ENCODE results near the gene SLX4IP.
"Not testable (repeated sequence)": the region's sequence is repeated elsewhere in the genome, so short reads cannot be mapped to it uniquely, and the experiment has no call there.

SLX4IP gene

GRCh38 chr20:10610251-10610650 is 175.1 kb downstream of the SLX4IP start:
- peak in 1 of 2 donors; percentile 12 for DNase-seq

GRCh38 chr20:10611357-10611756 is 176.3 kb downstream of the SLX4IP start:
- DNase-seq = no peak

DNA sequence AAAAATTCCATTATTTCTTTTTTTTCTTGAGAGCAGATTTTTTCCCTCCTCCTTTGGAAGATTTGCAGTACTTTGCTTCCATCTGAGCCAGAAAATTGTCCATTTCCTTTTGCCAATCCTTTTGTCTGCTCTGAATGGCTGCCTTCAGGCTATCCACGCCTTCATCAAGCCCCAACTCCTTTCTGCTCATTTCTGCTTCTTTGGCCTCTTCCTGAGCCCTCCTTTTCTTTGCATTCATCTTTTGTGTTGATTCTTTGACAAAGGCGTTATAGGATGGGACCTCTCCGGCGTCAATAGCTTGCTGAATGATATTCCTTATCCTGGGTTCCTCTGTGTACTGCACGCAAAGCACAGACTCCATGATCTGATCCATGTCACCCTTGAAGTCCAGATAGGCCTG is 178.3 kb downstream of the SLX4IP start:
- not testable (repeated sequence) for DNase-seq

DNA sequence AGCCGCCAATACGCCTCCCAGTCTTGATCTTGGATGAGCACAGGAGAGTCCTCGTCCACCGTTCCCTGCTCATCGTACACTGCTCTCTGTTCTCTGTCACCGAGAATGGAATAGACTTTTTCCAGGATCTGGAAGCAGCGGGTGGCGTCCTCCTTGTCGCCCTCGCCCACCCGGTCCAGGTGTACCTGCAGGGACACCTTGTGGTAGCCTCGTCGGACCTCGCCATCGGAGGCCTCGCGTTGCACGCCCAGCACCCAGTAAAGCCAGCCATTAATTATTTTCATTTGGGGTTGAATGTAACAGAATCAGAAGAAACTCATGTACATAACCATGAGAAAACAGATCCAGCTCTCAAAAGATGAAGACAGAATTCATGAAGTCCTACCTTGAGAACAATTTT is 178.8 kb downstream of the SLX4IP start:
- DNase-seq = no peak

DNA sequence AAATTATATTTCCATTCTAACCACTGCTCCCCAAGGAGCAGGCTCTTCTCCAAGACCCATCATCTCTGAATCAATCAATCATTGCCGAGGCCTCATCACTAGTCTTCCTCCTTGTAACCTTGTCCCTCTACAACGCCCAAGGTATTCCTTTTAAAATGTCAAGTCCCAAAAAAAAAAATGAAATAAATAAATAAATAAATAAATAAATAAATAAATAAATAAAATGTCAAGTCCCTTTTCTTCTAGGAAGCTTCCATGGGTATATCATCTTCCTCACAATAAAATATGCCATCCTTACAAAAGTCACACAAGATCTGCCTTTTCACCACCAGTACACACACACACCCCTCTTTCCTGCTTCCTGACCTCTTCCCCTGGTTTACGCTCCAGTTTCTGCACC is 181.1 kb downstream of the SLX4IP start:
- no peak for DNase-seq

- not testable (repeated sequence) for DNase-seq
Measured at GRCh38 chr20:10617549-10618133, 182.5 kb downstream of the SLX4IP start.

- DNase-seq = no peak
Measured at GRCh38 chr20:10618611-10619245, 183.6 kb downstream of the SLX4IP start.

DNA sequence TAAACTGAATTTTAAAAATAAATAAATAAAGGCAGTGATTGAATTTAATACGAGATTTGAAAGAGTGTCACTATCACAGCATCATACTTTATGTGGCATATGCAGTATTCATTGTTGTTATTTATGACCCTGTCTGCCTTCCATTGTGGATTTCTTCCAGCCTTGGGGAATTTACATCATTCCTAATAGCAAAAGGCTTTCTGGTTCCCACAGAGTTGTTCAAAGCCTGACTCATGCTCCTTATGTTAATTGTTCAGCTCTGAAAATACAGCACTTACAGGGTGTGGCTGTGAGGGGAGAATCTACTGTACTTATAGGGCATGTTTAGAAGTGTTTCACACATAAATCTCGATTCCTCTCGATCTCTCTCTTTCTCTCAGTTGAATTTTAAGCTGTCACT is 184.3 kb downstream of the SLX4IP start:
- no peak for DNase-seq

GRCh38 chr20:10621149-10621548 is 186.0 kb downstream of the SLX4IP start:
- DNase-seq = no peak

- no peak for DNase-seq
Measured at GRCh38 chr20:10622657-10623418, 187.7 kb downstream of the SLX4IP start.

- no peak for DNase-seq
Measured at GRCh38 chr20:10625641-10626040, 190.5 kb downstream of the SLX4IP start.

GRCh38 chr20:10626896-10627295 is 191.8 kb downstream of the SLX4IP start:
- no peak for DNase-seq

- DNase-seq = no peak
Measured at GRCh38 chr20:10629946-10630650, 195.0 kb downstream of the SLX4IP start.

DNA sequence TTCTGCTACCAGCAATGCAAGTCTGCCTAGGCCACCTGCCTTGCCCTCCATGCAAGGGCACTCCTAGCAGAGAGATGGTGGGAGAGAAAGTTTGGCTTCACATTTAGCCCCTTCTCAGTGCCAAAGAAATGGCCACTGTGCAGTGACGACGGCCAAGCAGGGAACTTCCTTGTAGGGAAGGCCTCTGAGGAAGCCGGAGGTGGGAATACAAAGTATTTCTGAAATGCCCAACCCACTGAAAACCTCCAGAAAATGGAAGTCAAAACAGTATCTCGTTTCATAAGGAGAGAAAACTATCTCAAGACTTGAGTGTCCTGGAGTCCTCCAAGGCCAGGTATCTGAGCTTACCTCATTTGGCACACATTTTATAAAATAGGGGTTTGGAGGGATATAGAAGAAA is 196.0 kb downstream of the SLX4IP start:
- DNase-seq = peak; percentile 18 to 52

GRCh38 chr20:10632721-10633509 is 197.8 kb downstream of the SLX4IP start:
- no peak for DNase-seq

DNA sequence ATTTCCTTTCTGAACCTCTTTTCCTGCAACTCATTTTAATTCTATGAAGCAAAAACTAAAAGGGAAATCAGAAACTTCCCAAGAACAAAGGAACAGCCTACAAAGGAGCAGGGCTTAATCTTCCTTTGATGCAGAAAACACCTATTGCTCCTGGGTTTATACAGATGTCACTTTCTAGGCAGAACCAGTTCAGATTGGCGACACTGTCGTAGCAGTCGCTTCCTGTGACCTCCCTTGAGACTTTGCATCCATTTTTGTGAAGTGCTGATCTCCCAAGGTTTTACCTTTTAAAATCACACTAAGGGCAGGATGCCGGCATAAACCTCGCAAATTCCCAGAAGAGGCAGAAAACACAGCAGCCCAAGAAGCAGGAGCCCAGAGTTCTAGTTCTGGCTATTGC is 198.6 kb downstream of the SLX4IP start:
- no peak for DNase-seq

DNA sequence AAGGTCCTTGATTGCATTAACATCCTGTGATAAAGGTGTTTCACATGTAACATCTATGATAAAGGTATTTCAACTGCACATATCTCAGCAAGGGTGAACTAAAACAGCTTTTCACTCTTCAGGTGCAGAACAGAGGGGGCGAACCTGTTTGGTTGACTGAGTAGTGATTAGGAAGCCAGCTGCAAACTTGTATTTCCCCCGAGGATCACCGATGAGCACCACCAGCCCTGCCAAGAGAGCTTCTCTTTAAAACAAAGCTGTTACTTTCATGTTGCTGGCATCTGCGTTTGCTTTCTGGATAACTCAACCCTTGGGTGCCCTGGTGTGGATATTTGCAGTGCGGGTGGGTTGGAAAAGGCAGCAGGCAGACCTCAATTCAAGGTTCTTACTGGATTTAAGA is 199.1 kb downstream of the SLX4IP start:
- no peak for DNase-seq

DNA sequence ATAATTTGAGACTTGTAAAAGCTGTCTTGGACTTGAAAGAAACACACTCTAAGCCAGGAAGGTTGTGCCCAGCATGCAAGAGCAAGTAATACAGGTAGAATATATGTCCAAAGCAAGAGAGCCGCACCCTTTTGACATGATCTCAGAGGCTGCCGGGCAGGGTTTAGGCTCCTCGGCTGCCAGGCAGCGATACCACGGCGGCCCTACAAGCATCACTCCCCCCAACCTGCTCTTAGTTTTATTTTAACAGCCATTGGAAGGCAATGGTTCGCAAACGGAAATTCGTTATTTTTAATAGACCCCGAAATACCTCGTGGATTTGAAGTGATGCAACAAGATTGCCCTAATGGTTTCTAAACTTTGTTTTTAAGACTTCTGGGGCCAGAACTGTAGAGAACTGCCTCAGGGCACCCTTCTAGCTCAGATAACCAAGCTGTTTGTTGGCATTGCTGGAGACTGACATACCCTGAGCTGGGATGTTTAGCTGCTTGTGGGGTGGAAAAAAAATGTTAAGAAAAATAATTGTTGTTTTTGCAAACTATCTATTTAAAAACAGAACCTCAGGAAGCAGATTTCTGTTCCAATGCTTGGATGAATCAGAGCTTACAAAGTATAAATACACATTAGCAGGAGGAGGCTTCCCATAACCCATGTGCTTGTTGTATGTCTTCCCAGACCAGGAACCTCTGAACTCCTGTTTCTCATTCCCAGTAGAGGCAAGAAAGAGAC is 199.7 kb downstream of the SLX4IP start:
- no peak for DNase-seq

- no peak for DNase-seq
Measured at GRCh38 chr20:10635476-10636208, 200.5 kb downstream of the SLX4IP start.

- DNase-seq = no peak
Measured at GRCh38 chr20:10636326-10636818, 201.3 kb downstream of the SLX4IP start.

DNA sequence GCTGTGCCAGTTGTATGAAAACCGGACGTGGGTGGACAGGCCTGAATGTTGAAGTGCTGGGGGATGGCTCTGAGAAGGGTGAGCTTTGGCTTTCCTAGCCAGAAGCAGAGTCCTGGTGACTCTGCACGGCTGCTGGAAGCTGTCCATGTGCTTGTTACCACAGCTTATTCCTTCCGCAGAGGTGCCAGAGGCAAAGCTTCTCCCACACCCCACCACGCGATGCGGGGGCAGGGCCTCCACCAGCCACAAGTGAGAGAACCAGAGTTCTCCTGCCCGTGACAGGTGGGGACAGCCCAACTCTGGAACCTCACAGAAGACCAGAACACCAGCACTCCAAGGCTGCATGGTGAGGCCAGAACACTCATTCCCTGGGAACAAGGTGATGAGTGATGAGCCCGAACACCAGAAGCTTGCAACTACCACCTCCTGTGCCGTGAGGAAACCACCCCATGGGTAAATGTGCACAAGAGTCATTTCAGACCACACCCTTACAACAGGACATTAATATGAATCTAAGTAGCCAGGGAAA is 202.0 kb downstream of the SLX4IP start:
- no peak for DNase-seq

Measured in inflammatory macrophage (primary cell).